GM12865 (cell line): Measurements from ENCODE around the gene MAPKBP1.

Experiments used
- DNase-seq: peaks from one replicate; pipeline ENCODE4 v3.0.0; 2010; ENCODE audit warnings: low read depth
- H3K4me3 ChIP-seq: 2 replicates; pipeline ENCODE4 v1.5.1; 2011; ENCODE audit warnings: mild to moderate bottlenecking, low read depth, low read length, control low read depth
- CTCF ChIP-seq: IDR thresholded peaks from 2 replicates; pipeline ENCODE4 v1.5.1; 2011; ENCODE audit warnings: low read length, control low read depth, low read depth, inconsistent platforms; ENCODE audit not compliant: insufficient read depth; ENCODE audit errors: missing control alignments

MAPKBP1 gene

GRCh38 chr15:41866263-41866703 lies 92.0 kb downstream of the MAPKBP1 start:
- no peak for TF ChIP-seq CTCF
- DNase-seq = no peak
- H3K4me3 ChIP-seq = no peak overlapping the region

- DNase-seq = no peak
- no peak overlapping the region for H3K4me3 ChIP-seq
- no peak for TF ChIP-seq CTCF
Measured at GRCh38 chr15:41866872-41867579, 92.7 kb downstream of the MAPKBP1 start.

- TF ChIP-seq CTCF = no peak
- DNase-seq = no peak
- no peak overlapping the region for H3K4me3 ChIP-seq
Measured at GRCh38 chr15:41868321-41868720, 94.0 kb downstream of the MAPKBP1 start.

- H3K4me3 ChIP-seq = no peak overlapping the region
- DNase-seq = no peak
- TF ChIP-seq CTCF = no peak
Measured at GRCh38 chr15:41869770-41870688, 95.7 kb downstream of the MAPKBP1 start.

GRCh38 chr15:41870689-41871081 lies 96.4 kb downstream of the MAPKBP1 start:
- TF ChIP-seq CTCF = no peak
- no peak for DNase-seq
- H3K4me3 ChIP-seq = no peak overlapping the region

GRCh38 chr15:41871175-41871905 lies 97.1 kb downstream of the MAPKBP1 start:
- no peak for DNase-seq
- no peak overlapping the region for H3K4me3 ChIP-seq
- no peak for TF ChIP-seq CTCF
